Measurements from ENCODE around the gene ZNF728.
"Not testable (repeated sequence)": the region's sequence is repeated elsewhere in the genome, so short reads cannot be mapped to it uniquely, and the experiment has no call there.

ZNF728 gene

DNA sequence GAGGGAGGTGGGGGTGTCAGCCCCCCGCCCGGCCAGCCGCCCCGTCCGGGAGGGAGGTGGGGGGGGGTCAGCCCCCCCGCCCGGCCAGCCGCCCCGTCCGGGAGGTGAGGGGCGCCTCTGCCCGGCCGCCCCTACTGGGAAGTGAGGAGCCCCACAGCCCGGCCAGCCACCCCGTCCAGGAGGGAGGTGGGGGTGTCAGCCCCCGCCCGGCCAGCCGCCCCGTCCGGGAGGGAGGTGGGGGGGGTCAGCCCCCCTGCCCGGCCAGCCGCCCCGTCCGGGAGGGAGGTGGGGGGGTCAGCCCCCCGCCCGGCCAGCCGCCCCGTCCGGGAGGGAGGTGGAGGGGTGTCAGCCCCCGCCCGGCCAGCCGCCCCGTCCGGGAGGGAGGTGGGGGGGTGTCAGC, 75.4 kb downstream of the ZNF728 start:
- H3K79me2 ChIP-seq (ENCODE audit: control insufficient read depth, insufficient read depth, low read length, unreplicated experiment); H2AFZ ChIP-seq (ENCODE audit: low read length, unreplicated experiment); H3K27ac ChIP-seq (ENCODE audit: low read depth, low read length); H3K4me3 ChIP-seq (ENCODE audit: low read depth, low read length); H3K36me3 ChIP-seq (ENCODE audit: insufficient read depth, low read length); H3K27me3 ChIP-seq (ENCODE audit: insufficient read depth, low read length); H3K4me1 ChIP-seq (ENCODE audit: control insufficient read depth, insufficient read depth, low read length, unreplicated experiment): not testable (repeated sequence)

DNA sequence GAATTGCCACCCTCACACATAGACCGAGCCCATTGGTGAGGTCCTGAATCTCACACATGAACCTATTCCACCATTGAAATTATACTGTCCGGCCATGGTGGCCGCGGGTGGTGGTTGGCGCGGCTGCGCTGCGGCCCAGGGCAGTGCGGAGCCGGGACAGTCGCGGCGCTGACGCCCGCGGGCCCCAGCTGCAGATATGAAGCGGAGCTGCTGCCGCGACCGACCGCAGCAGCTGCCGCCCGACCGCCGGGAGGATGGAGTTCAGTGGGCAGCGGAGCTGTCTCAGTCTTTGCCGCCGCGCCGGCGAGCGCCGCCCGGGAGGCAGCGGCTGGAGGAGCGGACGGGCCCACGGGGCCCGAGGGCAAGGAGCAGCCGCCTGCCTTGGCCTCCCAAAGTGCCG, 77.8 kb downstream of the ZNF728 start:
- not testable (repeated sequence) for H2AFZ ChIP-seq (ENCODE audit: low read length, unreplicated experiment); H3K27ac ChIP-seq (ENCODE audit: low read depth, low read length); H3K4me1 ChIP-seq (ENCODE audit: control insufficient read depth, insufficient read depth, low read length, unreplicated experiment); H3K36me3 ChIP-seq (ENCODE audit: insufficient read depth, low read length); H3K4me3 ChIP-seq (ENCODE audit: low read depth, low read length); H3K79me2 ChIP-seq (ENCODE audit: control insufficient read depth, insufficient read depth, low read length, unreplicated experiment); H3K27me3 ChIP-seq (ENCODE audit: insufficient read depth, low read length)
